HG02759 (cell line): ENCODE data around the gene RASGRP2.

ENCODE experiments used
- ATAC-seq: cut with Tn5 transposase; IDR thresholded peaks from one replicate; pipeline ENCODE4 v1.9.1; 2021; ENCODE audit warnings: mild to moderate bottlenecking, moderate library complexity; ENCODE audit not compliant: unreplicated experiment

Gene RASGRP2

DNA sequence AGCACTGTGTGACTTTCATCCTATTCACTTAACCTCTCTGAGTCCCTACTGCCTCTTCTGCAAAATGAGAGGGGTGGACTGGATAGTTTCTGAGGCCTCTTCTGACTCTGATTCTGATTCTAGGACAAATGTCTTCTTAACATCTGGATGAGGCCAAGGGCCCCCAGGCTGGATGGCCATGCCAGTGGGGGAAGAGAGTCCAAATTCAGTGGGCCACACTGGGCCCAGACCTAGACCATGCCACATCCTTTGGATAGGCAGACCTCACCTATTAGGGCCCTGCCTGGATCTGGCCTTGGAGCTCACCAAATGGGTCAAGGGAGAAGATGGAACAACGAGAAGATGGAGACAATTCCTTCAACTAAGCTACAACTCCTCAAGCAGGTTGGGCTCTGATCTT is 45.5 kb downstream of the RASGRP2 start:
- no peak for ATAC-seq

DNA sequence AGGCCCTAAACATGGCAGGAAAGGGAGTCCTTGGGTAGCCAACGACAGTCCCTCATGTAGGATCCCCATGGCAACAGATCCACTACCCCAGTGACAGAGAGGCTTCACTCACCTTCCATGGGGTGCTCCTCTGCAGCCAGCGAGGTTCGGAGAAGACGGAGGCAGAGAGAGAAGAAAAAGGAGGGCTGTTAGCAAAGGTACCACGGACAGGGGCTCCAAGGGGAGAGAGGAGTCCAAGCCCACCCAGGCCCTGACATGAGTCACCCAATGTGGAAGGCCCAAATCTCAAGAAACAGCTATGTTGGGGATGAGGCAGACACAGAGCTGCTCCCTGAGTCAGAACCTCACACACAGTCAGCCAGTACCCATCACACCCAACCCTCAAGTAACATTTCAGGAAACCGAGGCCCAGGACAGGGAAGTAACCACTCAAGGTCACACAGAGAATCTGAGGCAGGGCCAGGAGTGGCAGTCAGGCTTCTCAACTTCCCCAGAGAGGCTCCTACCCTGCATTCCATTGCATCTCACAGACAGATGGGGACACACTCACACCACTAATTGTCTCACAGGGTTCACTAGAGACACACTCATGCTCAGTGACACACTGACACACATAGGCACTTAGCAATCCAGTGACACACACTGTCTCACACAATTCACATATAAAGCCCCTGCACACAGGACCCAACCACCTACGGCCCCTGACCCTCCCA is 46.1 kb downstream of the RASGRP2 start:
- ATAC-seq: no peak

DNA sequence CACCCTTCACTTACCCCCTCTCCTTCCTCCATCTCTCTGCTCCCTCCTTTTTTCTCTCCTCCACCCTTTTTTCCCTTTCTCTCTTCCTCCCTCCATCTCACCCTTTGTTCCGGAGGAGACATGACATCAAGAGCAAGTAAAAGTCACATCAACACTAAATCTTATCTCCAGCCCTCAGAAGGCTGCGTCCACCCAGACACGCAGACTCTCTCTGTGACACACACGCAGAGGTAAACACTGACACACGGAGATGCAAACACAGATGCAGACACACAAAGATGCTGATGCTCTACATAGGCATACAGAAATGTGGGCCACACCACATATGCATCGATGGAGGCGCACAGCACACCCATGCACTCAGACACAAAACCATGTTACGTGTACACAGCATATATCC is 47.9 kb downstream of the RASGRP2 start:
- no peak for ATAC-seq

DNA sequence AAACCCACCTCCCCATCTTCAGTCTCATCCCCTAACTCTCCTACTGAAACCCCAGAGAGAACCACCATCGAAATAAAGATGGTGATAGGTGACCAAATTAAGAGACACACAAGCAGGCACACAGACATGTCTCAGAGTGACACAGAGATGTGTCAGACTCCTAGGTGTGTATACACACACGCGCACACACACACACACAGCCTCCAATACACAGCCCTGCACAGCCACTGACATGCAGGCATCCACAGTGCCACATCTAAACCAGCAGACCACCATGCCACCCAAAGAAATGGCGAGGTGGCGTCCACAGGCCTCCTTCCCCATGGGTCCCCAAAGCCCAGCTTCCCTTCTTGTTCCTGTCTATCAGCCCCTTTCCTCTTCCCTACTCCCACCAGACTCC is 48.4 kb downstream of the RASGRP2 start:
- no peak for ATAC-seq

DNA sequence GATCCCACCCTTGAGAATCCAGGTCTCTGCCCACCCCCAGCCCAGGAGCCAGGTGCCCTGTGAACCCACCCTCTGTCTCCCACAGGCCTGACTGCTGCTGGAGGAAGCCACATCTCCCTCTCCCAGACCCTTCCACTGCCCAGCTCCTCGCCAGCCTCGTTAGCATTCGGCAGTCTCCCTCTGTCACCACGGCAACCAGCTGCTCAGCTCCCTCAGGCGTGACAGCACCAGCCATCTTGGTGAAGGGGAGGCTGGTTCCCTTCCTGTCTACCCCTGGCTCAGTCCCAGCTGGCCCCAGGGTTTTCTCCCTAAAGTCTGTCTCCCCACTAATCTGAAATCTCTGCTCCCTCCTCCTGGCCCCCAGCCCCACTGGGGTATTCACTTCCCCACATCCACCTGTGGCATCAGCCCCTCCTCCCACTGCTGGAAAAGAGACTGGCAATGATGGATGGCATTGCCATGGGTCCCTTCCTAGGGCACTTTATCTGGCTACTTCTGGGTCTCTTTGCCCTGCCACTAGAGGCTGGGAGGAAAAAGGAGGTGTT is 49.0 kb downstream of the RASGRP2 start:
- ATAC-seq: no peak

DNA sequence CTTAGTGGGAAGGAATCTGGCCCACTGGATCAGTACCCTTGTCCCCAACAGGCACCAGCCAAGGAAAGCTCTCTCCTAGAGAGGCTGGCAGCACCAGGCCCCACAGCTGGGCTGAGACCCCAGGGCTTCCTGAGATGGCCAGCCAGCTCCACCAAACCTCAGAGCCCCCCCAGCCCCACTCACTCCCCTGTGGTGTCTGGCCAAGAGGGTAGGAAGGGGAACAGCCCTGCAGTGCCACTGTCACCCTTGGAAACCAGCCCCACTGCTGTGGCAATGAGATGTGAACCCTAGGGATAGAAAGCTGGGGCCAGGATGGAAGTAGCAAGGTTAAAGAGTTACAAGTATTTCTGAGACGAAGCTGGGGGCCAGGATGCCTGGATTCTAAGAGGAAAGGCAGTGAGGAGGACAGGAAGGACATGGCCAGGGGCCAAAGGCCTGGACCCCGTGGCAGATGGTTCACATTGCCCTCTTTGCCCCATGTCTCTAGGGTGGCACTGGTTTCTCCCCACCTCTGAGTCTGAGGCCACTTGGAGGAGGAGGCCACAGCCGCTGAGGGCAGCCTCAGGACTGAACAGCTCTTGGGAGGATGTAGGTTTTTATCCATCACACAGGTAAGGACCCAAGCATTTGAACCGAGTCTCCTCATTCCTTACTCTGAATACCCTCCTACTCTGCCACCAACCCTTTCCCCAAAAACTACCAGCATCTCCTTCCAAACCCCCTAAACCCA is 49.8 kb downstream of the RASGRP2 start:
- no peak for ATAC-seq

DNA sequence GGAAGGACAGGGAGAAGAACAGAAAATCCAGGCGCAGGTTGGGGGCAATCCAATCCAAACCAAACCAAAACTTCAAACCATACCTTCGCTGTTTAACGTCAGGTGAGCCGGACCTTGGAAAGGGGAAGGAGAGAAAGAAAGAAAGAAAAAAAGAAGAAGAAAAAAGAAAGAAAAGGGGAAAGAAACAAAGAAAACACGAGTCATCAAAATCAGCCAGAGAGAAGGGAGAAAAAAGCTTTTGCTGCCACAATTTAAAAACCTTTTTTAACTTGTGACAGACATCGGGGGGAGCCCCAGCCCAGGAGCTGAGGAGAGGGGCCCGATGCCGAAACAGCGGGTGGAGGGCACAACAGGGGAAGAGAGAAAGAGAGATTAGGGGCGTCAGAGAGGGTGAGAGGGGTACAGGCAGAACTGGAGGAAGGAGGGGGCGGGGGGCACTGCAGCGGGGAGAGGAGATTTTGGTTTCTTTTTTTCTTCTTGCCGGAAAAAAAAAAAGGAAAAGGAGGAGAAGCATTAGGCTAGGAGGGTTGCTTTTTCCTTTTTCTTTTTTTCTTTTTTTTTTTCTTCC is 51.1 kb downstream of the RASGRP2 start:
- ATAC-seq: no peak

DNA sequence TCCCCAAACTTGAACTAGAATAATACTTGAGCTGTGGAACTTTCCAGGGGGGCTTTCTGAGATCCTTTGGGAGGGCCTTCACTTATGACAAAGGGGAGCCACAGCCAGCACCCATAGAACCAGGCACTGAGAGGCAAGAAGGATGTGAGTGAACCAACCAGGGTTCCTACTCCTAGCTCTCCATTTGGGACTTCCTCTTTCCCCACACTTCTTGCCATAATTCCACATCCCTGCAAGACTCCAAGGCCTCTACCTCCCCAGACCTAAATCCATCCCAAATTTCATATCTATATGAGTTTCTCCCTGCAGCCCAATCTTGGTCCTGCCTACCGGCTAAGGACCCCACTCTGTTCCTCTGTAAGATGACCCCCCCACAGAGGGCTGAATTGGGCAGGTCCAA is 52.4 kb downstream of the RASGRP2 start:
- no peak for ATAC-seq

DNA sequence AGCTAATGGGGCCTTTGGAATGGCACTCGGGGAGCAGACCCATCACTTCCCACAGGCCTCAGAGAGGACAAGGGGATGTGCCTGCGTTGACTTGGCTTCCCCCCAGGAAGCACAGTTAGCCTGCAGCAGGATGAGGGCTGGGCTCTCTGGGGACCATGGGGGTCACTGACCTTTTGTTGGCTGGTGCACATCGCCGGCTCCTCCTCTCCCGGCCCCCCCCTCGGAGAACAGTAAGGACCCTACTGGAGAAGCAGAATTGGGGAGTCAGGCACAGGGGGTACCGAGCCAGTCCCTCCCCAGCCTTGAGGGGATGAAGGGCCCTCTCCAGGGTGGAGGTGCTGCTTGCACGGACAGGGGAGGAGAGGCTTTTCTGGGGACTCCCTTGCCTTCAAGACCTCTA is 53.7 kb downstream of the RASGRP2 start:
- ATAC-seq: no peak

DNA sequence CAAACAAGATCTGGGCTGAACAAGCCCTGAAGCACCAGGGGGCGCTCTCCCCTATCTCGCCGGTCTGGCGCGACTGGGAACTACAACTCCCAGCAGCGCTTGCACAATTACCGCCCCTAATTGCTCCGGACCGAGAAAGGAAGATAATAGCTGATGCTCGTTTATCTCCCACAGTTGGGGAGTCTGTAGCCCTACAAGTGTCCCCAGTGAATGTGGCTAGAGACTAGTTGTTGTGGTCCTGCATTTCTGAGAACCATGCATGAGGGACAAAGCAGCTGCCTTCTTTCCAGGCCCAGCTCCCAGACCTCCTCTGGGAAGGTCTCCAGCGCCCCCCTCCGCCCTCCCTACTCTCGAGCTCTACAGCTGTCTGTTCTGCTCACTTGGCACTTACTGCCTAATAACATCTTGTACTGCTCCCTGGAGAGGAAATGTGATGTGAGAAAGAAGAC is 55.4 kb downstream of the RASGRP2 start:
- ATAC-seq: peak; percentile 84

DNA sequence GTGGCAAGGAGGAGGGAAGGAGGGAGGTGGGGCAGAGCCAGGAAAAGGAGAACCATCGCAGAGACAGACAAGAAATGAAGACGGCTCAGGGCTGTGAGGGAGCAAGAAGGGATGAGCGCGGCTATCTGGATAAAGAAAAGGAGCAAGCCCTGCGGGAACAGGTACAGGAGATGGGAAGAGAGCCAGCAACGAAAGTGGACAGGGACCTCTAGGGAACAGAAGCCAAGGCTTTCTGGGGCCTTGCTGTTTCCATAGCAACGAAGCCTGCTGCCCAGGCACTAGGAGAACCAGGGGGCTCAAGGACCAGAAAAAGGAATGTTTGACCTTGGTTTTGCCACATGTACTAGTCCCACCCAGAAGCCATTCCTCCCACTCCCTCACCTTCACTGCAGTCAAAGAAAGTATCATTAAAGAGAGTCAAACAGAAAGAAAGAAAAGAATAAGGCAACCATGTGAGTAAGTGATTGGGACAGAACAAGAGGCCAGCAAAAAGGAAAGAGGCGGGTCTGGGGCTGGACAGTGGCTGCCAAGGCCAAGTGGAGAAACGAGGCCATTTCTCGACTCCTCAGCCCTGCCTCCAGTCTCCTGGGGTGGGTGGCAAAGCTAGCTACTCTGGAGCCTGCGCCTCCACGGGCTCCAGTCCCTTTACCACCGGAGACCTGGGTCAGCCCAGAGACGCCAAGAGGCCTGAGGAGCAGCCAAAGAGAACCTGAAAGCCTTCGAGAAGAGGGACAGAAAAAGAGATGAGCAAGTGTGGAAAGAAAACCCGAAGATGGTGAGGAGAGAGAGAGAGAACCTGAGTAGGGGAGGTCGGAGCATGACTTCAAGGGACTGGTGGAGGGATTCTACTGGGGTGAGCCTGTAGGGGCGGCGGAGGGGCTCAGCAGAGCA is 56.1 kb downstream of the RASGRP2 start:
- no peak for ATAC-seq

DNA sequence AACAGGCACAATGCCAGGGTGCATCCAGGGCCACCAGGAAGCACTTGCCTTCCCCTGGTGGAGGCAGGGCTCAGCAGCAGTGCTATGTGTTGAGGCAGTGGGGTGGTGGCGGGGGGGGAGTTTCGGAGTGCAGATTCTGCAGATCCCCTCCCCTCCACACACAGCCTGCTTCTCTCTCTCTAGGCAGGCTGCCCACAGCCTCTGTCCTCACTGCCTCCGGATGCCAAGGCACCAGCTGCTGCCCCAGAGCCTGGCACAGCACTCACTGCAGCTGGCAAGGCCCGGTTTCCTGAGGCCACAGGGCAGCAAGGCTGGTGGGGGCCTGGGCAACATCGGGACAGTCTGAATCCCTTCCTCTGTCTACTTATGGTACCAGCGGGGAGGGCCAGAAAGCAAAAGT is 56.7 kb downstream of the RASGRP2 start:
- no peak for ATAC-seq

DNA sequence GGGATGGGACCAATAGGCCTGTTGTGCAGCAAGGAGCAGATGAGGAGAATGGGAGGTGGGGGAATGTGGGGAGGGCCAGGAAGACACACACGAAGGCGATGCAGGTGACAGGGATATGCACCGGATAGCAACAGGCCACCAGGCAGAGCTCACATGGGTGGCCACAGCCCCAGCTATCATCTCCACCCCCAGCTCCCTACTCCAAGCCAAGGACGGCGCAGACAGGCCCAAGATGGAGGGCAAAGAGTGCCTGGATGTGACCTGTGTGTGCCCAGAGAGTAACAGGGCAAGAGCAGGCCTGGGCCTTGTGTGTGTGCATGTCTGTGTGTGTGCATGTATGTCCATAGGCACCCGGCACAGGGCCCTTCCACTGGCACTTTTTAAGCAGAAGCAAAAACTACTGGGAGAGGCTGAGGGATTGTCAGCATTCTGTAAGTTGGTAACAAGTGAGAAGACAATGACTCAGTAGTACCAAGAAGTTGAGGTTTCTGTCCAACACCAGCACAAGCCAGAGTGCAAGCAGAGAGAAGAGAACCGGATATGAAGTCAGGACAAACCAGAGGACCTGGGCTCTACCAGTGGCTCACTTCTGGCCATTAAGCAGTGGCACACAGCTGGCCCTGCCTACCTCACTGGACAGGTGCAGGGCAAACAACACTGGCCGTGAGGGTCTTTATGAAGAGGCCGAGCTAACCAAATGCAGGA is 57.3 kb downstream of the RASGRP2 start:
- no peak for ATAC-seq

DNA sequence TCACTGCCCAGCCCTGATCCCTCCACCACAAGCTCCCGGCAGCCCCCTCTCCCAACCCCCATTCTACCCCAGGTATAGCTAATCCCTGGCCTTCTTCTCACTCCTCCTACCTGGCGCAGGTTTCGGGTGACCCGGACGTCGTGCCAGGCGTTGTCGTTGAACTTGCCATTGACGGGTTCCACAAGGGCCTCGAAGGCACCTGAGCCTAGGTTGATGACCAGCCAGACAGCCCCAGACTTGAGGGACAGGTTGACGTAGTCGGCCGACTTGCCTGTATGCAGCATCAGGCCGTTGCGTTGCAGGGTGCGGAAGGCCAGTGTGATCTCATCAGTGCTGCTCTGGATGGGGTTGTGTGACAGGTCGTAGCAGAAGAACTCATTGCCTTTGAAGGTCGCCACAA is 58.4 kb downstream of the RASGRP2 start:
- ATAC-seq: no peak

DNA sequence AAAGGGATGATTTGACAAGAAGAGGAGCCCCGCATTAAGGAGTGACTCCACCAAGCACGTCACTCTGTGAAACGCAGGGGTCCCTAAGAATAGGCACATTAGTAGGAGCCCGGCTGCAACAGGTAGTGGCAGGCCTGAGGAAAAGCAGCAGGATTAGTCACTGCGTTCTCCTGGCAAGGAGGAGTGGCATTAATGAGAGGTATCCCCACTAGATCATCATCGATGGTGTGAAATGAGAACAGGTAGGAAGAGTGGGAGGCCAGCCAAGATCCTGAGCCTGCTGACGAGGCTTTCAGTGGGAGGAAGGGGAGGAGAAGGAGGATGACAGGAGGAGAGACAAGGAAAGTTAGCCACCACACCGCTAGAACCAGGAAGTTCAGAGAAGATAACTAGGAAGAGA is 59.6 kb downstream of the RASGRP2 start:
- ATAC-seq: no peak

DNA sequence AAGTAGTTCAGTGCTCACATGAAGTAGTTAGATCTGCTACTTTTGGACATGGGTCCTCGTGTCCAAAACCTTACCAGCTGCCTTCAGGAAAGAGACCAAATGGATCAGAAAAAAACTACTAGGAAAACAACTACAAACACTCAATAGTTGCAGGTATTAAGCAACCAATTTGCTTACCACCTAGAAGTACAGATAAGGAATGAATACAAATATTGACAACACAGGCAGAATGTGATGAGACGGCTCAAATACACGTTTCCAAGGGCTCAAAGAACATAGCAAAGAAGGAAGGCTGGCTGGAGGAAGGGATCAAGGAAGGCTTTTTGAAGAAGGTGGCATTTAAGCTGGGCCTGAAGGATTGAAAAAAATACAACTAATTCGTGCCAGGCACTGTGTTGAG is 62.8 kb downstream of the RASGRP2 start:
- ATAC-seq: no peak

DNA sequence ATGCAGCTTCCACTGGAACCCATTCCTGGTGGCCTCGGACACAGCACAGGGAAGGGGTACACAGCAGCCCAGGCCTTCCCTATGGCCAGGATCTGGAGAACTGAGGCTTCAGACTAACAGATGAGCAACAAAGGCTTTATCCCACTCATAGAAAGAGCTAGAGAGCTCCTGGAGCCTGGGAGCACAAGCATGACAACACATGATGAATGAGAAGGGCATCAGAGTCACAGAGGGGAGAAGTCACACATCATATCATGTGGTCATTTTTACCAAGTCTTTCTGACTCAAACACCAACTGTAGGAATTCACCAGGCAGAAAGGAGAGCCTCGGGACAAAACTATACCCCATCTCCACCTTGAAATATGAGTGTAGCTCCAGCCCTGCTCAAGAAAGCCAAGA is 64.1 kb downstream of the RASGRP2 start:
- no peak for ATAC-seq

DNA sequence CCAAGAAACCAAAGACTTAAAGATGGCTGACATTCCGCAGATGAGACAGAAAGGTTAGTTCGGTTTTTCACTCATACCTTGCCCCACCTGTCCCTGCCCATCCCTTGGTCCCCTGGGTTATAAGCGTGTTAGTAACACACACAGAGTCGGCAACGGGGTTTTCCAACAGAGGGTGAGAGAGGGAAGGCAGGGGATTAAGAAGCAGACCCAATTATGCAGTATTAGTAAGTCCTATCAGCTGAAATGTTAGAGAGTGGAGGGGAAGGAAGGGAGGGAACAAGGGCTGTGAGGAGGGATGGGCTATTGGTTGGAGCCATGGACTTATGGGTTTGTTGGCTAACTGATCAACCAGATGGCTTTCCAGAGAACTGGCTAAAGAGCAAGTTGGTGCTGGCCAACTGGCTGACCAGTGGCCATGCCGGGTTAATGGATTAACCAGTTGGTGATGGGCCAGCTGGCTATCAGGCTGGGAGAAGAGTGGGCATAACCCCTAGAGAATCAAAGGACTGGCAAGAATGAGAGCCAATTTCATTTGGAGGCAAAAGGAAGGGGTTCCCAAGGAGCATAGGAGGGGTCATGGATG is 66.4 kb downstream of the RASGRP2 start:
- no peak for ATAC-seq
